HEK293 (cell line): ENCODE data around the gene IFFO2.

Experiments used
- CTCF ChIP-seq: fragments of 450-650 bp; formaldehyde crosslinking; IDR thresholded peaks from 2 replicates; pipeline ENCODE4 v1.5.1; 2016; ENCODE audit warnings: missing biosample characterization, missing genetic modification characterization
- ELK4 ChIP-seq: IDR thresholded peaks from 2 replicates; pipeline ENCODE4 v1.6.1; 2011; ENCODE audit warnings: mild to moderate bottlenecking, low read depth, low read length, borderline replicate concordance
- MYNN ChIP-seq: fragments of 450-650 bp; formaldehyde crosslinking; IDR thresholded peaks from 2 replicates; pipeline ENCODE4 v1.5.1; 2016; ENCODE audit warnings: missing biosample characterization, missing genetic modification characterization, borderline replicate concordance
- SP2 ChIP-seq: fragments of 450-650 bp; formaldehyde crosslinking; IDR thresholded peaks from 2 replicates; pipeline ENCODE4 v1.5.1; 2016; ENCODE audit warnings: missing biosample characterization, missing genetic modification characterization
- YY1 ChIP-seq: fragments of 450-650 bp; formaldehyde crosslinking; IDR thresholded peaks from 2 replicates; pipeline ENCODE4 v1.5.1; 2018; ENCODE audit warnings: missing biosample characterization, missing genetic modification characterization
- ZBTB11 ChIP-seq: fragments of 450-650 bp; formaldehyde crosslinking; conservative IDR thresholded peaks from 2 replicates; pipeline ENCODE4 v1.5.1; 2016; ENCODE audit warnings: low read depth, missing biosample characterization, missing genetic modification characterization
- ZBTB44 ChIP-seq: fragments of 450-650 bp; IDR thresholded peaks from 2 replicates; pipeline ENCODE4 v1.5.1; 2018; ENCODE audit warnings: missing biosample characterization, mild to moderate bottlenecking, missing genetic modification characterization
- ZBTB49 ChIP-seq: fragments of 450-650 bp; formaldehyde crosslinking; IDR thresholded peaks from 2 replicates; pipeline ENCODE4 v1.5.1; 2016; ENCODE audit warnings: missing biosample characterization, missing genetic modification characterization, low read depth
- ZFHX2 ChIP-seq: fragments of 450-650 bp; formaldehyde crosslinking; conservative IDR thresholded peaks from 2 replicates; pipeline ENCODE4 v1.5.1; 2016; ENCODE audit warnings: missing biosample characterization, missing genetic modification characterization
- ZNF175 ChIP-seq: fragments of 450-650 bp; formaldehyde crosslinking; IDR thresholded peaks from 2 replicates; pipeline ENCODE4 v1.5.1; 2016; ENCODE audit warnings: missing biosample characterization, missing genetic modification characterization
- ZNF404 ChIP-seq: fragments of 450-650 bp; formaldehyde crosslinking; IDR thresholded peaks from 2 replicates; pipeline ENCODE4 v1.5.1; 2017; ENCODE audit warnings: missing biosample characterization, missing genetic modification characterization
- ZNF514 ChIP-seq: fragments of 450-650 bp; formaldehyde crosslinking; IDR thresholded peaks from 2 replicates; pipeline ENCODE4 v1.5.1; 2016; ENCODE audit warnings: missing biosample characterization, missing genetic modification characterization
- ZNF792 ChIP-seq: fragments of 450-650 bp; formaldehyde crosslinking; IDR thresholded peaks from 2 replicates; pipeline ENCODE4 v1.5.1; 2016; ENCODE audit warnings: missing biosample characterization, missing genetic modification characterization

- TF ChIP-seq CTCF (tag by site-specific recombination) = no peak
- no peak for TF ChIP-seq ELK4
- no peak for TF ChIP-seq ZNF175 (tag by site-specific recombination)
- no peak for TF ChIP-seq ZBTB49 (tag by site-specific recombination)
- TF ChIP-seq SP2 (tag by site-specific recombination) = no peak
- TF ChIP-seq ZBTB11 (tag by site-specific recombination) = no peak
- no peak for TF ChIP-seq MYNN (tag by site-specific recombination)
- no peak for TF ChIP-seq YY1
- no peak for TF ChIP-seq ZNF404
- TF ChIP-seq ZFHX2 = no peak
- no peak for TF ChIP-seq ZBTB44
- TF ChIP-seq ZNF514 (tag by site-specific recombination) = no peak
- no peak for TF ChIP-seq ZNF792 (tag by site-specific recombination)
Measured at GRCh38 chr1:18895317-18895716, 61.2 kb downstream of the IFFO2 start.
